Fibroblast of pulmonary artery (primary cell): ENCODE measurements around the gene AGO3.

Source experiments
- DNase-seq: peaks from one replicate; pipeline ENCODE4 v3.0.0-alpha.2; 2010; ENCODE audit warnings: low read depth
- H3K4me3 ChIP-seq: replicated peaks from 2 replicates; pipeline ENCODE4 v1.5.1; 2011; ENCODE audit warnings: low read depth, mild to moderate bottlenecking, control low read depth, low read length, moderate library complexity
- CTCF ChIP-seq: IDR thresholded peaks from 2 replicates; pipeline ENCODE4 v1.5.1; 2011; ENCODE audit warnings: mild to moderate bottlenecking, control low read depth, low read length, inconsistent platforms; ENCODE audit errors: missing control alignments

Gene AGO3

GRCh38 chr1:36080801-36081200 lies 149.9 kb downstream of the AGO3 start:
- H3K4me3 ChIP-seq = no peak overlapping the region
- no peak for TF ChIP-seq CTCF
- no peak for DNase-seq

GRCh38 chr1:36081926-36082485 lies 151.1 kb downstream of the AGO3 start:
- no peak for TF ChIP-seq CTCF
- H3K4me3 ChIP-seq = no peak overlapping the region
- no peak for DNase-seq

DNA sequence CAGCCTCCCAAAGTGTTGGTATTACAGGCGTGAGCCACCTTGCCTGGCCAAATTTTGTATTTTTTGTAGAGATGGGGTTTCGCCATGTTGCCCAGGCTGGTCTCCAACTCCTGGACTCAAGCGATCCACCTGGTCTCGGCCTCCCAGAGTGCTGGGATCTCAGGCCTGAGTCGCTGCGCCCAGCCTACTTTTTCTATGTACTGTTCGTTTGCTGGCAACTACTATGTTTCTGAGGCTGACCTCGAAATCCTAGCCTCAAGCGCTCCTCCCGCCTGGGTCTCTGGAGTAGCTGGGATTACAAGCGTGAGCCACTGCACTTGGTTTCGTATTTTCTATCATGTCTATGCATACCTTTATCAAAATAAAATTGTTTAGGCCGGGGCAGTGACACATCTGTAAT lies 152.3 kb downstream of the AGO3 start:
- no peak for DNase-seq
- no peak overlapping the region for H3K4me3 ChIP-seq
- TF ChIP-seq CTCF = no peak

GRCh38 chr1:36083635-36084496 lies 153.0 kb downstream of the AGO3 start, which contains the start of gene TEKT2:
Gene TEKT2, plus strand, starts transcription at chr1:36084094. Its CDS starts 828 bp downstream, at chr1:36084922.
- peak within 1 kb of the TSS; percentile 56 for H3K4me3 ChIP-seq
- TF ChIP-seq CTCF = no peak
- DNase-seq = peak; percentile 33

- no peak for DNase-seq
- no peak for TF ChIP-seq CTCF
- H3K4me3 ChIP-seq = peak overlapping the region; percentile 56
Observed at GRCh38 chr1:36084497-36085115, 153.7 kb downstream of the AGO3 start.

GRCh38 chr1:36085126-36085525 lies 154.2 kb downstream of the AGO3 start:
- no peak for TF ChIP-seq CTCF
- DNase-seq = no peak
- no peak overlapping the region for H3K4me3 ChIP-seq
